Stimulated activated CD4-positive, alpha-beta T cell treated with anti-CD3 and anti-CD28 coated beads, TNF-alpha, amount 100 ng/mL, for 24 hours (primary cell): ENCODE data around the gene IFIT1.
A peak's percentile ranks its signal among the peaks of the same experiment; 100 is the strongest.
"Not testable (repeated sequence)": the region's sequence is repeated elsewhere in the genome, so short reads cannot be mapped to it uniquely, and the experiment has no call there.

Experiments
- DNase-seq, 3 experiments: peaks; one replicate each; pipeline ENCODE4 v3.0.0-alpha.2; 2020; ENCODE audit warnings: low read depth in 3 of 3

IFIT1 gene

GRCh38 chr10:89399956-89400355, 7.5 kb downstream of the IFIT1 start:
- DNase-seq = no peak

DNA sequence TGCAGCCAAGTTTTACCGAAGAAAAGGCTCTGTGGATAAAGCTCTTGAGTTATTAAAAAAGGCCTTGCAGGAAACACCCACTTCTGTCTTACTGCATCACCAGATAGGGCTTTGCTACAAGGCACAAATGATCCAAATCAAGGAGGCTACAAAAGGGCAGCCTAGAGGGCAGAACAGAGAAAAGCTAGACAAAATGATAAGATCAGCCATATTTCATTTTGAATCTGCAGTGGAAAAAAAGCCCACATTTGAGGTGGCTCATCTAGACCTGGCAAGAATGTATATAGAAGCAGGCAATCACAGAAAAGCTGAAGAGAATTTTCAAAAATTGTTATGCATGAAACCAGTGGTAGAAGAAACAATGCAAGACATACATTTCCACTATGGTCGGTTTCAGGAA, 10.6 kb downstream of the IFIT1 start:
- no peak for DNase-seq

- no peak for DNase-seq
These were observed 12.0 kb downstream of the IFIT1 start for GRCh38 chr10:89404104-89405047.

DNA sequence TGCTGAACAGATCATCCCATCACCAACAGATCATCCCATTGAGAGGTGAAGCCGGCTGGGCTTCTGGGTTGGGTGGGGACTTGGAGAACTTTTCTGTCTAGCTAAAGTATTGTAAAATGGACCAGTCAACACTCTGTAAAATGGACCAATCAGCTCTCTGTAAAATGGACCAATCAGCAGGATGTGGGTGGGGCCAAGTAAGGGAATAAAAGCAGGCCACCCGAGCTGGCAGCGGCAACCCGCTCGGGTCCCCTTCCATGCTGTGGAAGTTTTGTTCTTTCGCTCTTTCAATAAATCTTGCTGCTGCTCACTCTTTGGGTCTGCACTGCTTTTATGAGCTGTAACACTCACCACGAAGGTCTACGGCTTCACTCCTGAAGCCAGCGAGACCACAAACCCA, 13.8 kb downstream of the IFIT1 start:
- DNase-seq = not testable (repeated sequence)

DNA sequence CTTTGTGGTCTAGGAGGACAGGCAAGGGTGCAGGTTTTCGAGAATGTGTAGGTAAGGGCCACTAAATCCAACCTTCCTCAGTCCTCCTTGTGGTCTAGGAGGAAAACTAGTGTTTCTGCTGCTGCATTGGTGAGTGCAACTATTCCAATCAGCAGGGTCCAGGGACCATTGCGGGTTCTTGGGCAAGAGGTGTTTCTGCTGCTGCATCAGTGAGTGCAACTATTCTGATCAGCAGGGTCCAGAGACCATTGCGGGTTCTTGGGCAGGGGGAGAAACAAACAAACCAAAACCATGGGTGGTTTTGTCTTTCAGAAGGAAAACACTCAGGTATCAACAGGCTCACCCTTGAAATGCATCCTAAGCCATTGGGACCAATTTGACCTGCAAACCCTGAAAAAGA, 15.4 kb downstream of the IFIT1 start:
- not testable (repeated sequence) for DNase-seq

GRCh38 chr10:89409282-89409681, 16.9 kb downstream of the IFIT1 start:
- DNase-seq = not testable (repeated sequence)

DNA sequence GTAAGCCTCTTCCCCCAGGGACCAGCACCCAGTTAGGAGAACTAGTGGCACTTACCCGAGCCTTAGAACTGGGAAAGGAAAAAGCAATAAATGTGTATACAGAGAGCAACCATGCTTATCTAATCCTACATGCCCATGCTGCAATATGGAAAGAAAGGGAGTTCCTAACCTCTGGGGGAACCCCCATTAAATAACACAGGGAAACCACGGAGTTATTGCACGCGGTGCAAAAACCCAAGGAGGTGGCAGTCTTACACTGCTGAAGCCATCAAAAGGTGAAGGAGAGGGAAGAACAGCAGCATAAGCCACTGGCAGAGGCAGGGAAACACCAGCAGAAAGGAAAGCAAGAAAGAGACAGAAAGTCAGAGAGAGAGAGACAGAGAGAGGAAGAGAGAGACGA, 18.1 kb downstream of the IFIT1 start:
- not testable (repeated sequence) for DNase-seq

- not testable (repeated sequence) for DNase-seq
These were observed 18.7 kb downstream of the IFIT1 start for GRCh38 chr10:89411135-89411534.

- DNase-seq = peak in 1 of 3 experiments; percentile 4
These were observed 19.9 kb downstream of the IFIT1 start for GRCh38 chr10:89412276-89412675.

DNA sequence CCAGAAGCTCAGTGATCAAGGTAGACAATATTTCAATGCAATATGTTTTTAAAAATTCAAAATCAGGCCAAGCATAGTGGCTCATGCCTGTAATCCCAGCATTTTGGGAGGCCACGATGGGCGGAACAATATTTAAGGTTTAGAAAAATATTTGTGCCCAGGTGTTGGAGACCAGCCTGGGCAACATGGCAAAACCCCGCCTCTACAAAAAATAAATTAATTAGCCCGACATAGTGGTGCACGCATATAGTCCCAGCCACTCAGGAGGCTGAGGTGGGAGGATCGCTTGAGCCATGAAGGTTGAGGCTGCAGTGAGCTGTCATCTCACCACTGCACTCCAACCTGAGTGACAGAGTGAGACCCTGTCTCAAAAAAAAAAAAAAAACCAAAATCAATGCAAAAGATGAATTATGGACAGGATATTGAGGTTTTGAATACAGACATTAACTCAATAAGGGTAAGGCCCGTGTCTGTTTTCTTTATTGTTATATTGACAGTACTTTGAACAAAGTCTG, 21.0 kb downstream of the IFIT1 start:
- no peak for DNase-seq

GRCh38 chr10:89414146-89414878, 21.9 kb downstream of the IFIT1 start, which contains the start of gene IFIT5:
Gene IFIT5, plus strand, starts transcription at chr10:89414568. Its CDS starts 231 bp downstream, at chr10:89414799.
- peak; percentile 23 to 47 (median 26) for DNase-seq

GRCh38 chr10:89414879-89415821, 22.7 kb downstream of the IFIT1 start:
- DNase-seq = peak in 1 of 3 experiments; percentile 29

- no peak for DNase-seq
These were observed 24.0 kb downstream of the IFIT1 start for GRCh38 chr10:89416465-89416864.

- no peak for DNase-seq
These were observed 27.1 kb downstream of the IFIT1 start for GRCh38 chr10:89419548-89419947.

DNA sequence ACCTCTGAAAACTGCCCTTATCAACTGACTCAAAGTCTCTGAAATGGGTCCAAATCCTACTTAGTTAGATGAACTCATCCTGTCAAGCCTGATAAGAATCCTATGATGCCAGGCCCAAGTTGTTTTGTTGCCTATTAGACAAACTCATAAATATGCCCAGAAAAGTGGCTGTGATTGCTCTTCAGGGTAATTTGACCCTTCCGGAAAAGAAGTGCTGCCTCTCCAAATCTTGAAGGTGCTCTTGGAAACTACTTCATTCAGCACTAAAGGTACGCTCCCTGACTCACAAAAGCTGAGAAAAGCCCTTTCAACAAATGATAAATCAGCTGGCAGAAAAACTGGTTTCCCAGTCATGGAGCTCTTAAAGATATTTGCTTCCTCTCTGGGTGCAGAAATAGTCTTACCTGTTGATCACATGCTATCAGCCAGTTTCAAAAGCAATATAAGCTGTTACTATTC, 28.6 kb downstream of the IFIT1 start:
- DNase-seq = no peak

GRCh38 chr10:89425000-89425399, 32.6 kb downstream of the IFIT1 start:
- no peak for DNase-seq

DNA sequence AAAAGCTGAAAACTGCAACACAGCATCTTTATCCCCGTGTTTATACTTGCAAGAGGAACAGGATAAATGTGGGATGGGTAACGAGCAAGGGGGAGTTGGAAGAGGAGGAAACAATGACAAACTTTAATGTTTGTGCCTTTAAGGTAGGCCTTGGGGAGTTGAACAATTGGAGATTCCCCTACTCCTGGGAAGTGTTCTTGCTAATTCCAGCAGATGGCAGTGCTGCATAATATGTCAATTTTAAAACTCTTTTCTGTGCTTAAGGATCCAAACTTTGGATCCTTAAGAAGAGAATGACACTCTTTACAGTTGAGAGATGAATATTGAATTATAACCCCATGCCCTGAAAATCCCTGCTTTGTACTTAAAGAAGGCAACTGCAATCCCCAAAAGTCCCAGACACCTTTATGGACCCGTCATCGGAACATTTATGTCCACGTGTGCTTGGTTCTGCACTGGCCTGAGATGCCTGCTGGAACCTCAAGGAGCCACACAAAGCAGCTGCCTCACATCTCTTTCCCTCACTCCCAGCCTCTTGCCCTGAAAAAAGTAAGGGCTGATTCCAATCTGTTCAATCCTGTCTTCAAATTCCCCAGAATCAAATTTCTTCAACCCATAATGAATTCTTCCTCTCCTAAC, 33.9 kb downstream of the IFIT1 start:
- no peak for DNase-seq

GRCh38 chr10:89427629-89428028, 35.2 kb downstream of the IFIT1 start:
- no peak for DNase-seq

GRCh38 chr10:89428877-89429276, 36.5 kb downstream of the IFIT1 start:
- DNase-seq = no peak

GRCh38 chr10:89431977-89432376, 39.6 kb downstream of the IFIT1 start:
- no peak for DNase-seq

GRCh38 chr10:89438525-89438924, 46.1 kb downstream of the IFIT1 start:
- no peak for DNase-seq
